DMS53 treated with DMSO at 0.1 percent for 48 hours (cell line): ENCODE data around the gene VGF.
"Not testable (repeated sequence)": the region's sequence is repeated elsewhere in the genome, so short reads cannot be mapped to it uniquely, and the experiment has no call there.

Experiments
- DNase-seq: peaks from one replicate; lab custom pipeline; 2025; ENCODE audit not compliant: unreplicated experiment; lab: John Stamatoyannopoulos, UW

VGF gene

GRCh38 chr7:101120315-101120714 is 45.1 kb downstream of the VGF start:
- DNase-seq = no peak

GRCh38 chr7:101119876-101120275 is 45.5 kb downstream of the VGF start:
- DNase-seq = no peak

GRCh38 chr7:101118856-101119255 is 46.5 kb downstream of the VGF start:
- DNase-seq = no peak

- no peak for DNase-seq
Observed at GRCh38 chr7:101116898-101117297, 48.5 kb downstream of the VGF start.

GRCh38 chr7:101115215-101115614 is 50.2 kb downstream of the VGF start:
- no peak for DNase-seq

- no peak for DNase-seq
Observed at GRCh38 chr7:101114492-101114891, 50.9 kb downstream of the VGF start.

GRCh38 chr7:101113836-101114235 is 51.5 kb downstream of the VGF start:
- DNase-seq = no peak

- DNase-seq = not testable (repeated sequence)
Observed at GRCh38 chr7:101113140-101113539, 52.2 kb downstream of the VGF start.
